ENCODE measurements around the gene ZFYVE26. TPM values are rescaled to one million over a fixed set of nuclear protein-coding genes. Genes with fewer than 3 reads are reported as not detected.

Gene ZFYVE26
- total RNA-seq, 2 experiments from 2014 or later: 25.2 to 27.4 TPM

GRCh38 chr14:67798731-67799130 is 17.7 kb downstream of the ZFYVE26 start:
- ChIA-PET CTCF (no interaction called here), POLR2A (no interaction called here)
- H3K4me1 Mint-ChIP-seq: no peaks in the 10 kb centered on the region
- no peak overlapping the region for H3K27ac Mint-ChIP-seq
- no peaks in the 10 kb centered on the region for H3K9me3 Mint-ChIP-seq
- peaks cover 48% of the 10 kb centered on the region for H3K36me3 Mint-ChIP-seq (ENCODE audit: low read depth)
- DNase-seq: no peak
- H3K4me3 Mint-ChIP-seq: no peak overlapping the region
- H3K27me3 Mint-ChIP-seq: no peaks in the 10 kb centered on the region

DNA sequence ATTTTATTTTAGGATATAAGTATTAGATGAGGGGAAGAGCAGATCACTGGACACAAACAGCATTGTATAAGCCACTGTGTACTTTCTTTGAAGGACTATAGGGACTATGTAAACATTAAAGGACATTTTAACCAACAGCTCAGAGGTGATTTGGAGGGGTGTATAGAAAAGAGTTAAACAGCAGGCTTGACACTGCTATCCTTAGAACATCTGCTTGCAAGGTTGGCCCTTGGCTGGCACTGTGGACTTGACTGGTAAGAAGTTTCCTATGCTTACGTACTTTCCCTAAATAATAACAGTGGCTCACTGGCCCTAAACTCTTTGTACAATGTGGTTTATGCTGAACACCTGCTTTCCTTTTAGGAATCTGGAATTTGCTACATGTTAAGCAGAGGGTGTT is 28.7 kb downstream of the ZFYVE26 start:
- Mint-ChIP-seq H3K27ac (no peak overlapping the region), H3K4me1 (no peaks in the 10 kb centered on the region), H3K27me3 (no peaks in the 10 kb centered on the region), H3K9me3 (no peaks in the 10 kb centered on the region), H3K36me3 (ENCODE audit: low read depth) (peaks cover 39% of the 10 kb centered on the region), H3K4me3 (no peak overlapping the region)
- no peak for DNase-seq
- CTCF ChIA-PET: interaction anchor here (0.6 to 1.0 kb wide), 2 partner anchors 15 to 30 kb away, joined by 3 read pairs; no protein-coding TSS in a partner anchor
- POLR2A ChIA-PET: no interaction called here

- no peaks in the 10 kb centered on the region for H3K4me1 Mint-ChIP-seq
- DNase-seq: no peak
- H3K9me3 Mint-ChIP-seq: no peaks in the 10 kb centered on the region
- ChIA-PET POLR2A (no interaction called here), CTCF (no interaction called here)
- peaks cover 44% of the 10 kb centered on the region for H3K36me3 Mint-ChIP-seq (ENCODE audit: low read depth)
- H3K27ac Mint-ChIP-seq: peak overlapping the region; percentile 11
- H3K27me3 Mint-ChIP-seq: no peaks in the 10 kb centered on the region
- no peak overlapping the region for H3K4me3 Mint-ChIP-seq
Observed at GRCh38 chr14:67785270-67786109, 30.9 kb downstream of the ZFYVE26 start.

GRCh38 chr14:67784244-67784823 is 32.1 kb downstream of the ZFYVE26 start:
- H3K27me3 Mint-ChIP-seq: no peaks in the 10 kb centered on the region
- CTCF ChIA-PET: no interaction called here
- peaks cover 42% of the 10 kb centered on the region for H3K36me3 Mint-ChIP-seq (ENCODE audit: low read depth)

GRCh38 chr14:67782090-67782489 is 34.3 kb downstream of the ZFYVE26 start:
- ChIA-PET POLR2A (no interaction called here), CTCF (interaction anchor here (0.9 to 1.4 kb wide), 2 partner anchors 12 to 13 kb away, joined by 3 to 5 read pairs; no protein-coding TSS in a partner anchor)
- H3K4me3 Mint-ChIP-seq: no peak overlapping the region
- no peaks in the 10 kb centered on the region for H3K9me3 Mint-ChIP-seq
- H3K36me3 Mint-ChIP-seq (ENCODE audit: low read depth): peaks cover 44% of the 10 kb centered on the region
- no peaks in the 10 kb centered on the region for H3K4me1 Mint-ChIP-seq
- no peak overlapping the region for H3K27ac Mint-ChIP-seq
- DNase-seq: no peak
- no peaks in the 10 kb centered on the region for H3K27me3 Mint-ChIP-seq

More at GRCh38 chr14:67784244-67784823, 32.1 kb downstream of the ZFYVE26 start:
- Mint-ChIP-seq H3K9me3 (no peaks in the 10 kb centered on the region), H3K4me3 (no peak overlapping the region), H3K27ac (no peak overlapping the region), H3K4me1 (no peaks in the 10 kb centered on the region)
- POLR2A ChIA-PET: no interaction called here
- no peak for DNase-seq

GRCh38 chr14:67778792-67779191 is 37.6 kb downstream of the ZFYVE26 start:
- H3K4me3 Mint-ChIP-seq: no peak overlapping the region
- H3K27ac Mint-ChIP-seq: no peak overlapping the region
- no peaks in the 10 kb centered on the region for H3K27me3 Mint-ChIP-seq
- H3K36me3 Mint-ChIP-seq (ENCODE audit: low read depth): peaks cover 51% of the 10 kb centered on the region
- POLR2A ChIA-PET: no interaction called here
- no peak for DNase-seq
- CTCF ChIA-PET: interaction anchor here (1.2 kb wide), 1 partner anchor 15 kb away, joined by 3 read pairs; no protein-coding TSS in a partner anchor
- H3K9me3 Mint-ChIP-seq: no peaks in the 10 kb centered on the region
- no peaks in the 10 kb centered on the region for H3K4me1 Mint-ChIP-seq

GRCh38 chr14:67776653-67777322 is 39.6 kb downstream of the ZFYVE26 start:
- H3K9me3 Mint-ChIP-seq: no peaks in the 10 kb centered on the region
- H3K4me1 Mint-ChIP-seq: no peaks in the 10 kb centered on the region
- H3K36me3 Mint-ChIP-seq (ENCODE audit: low read depth): peaks cover 56% of the 10 kb centered on the region
- POLR2A ChIA-PET: no interaction called here
- DNase-seq: no peak
- H3K27ac Mint-ChIP-seq: no peak overlapping the region
- no peaks in the 10 kb centered on the region for H3K27me3 Mint-ChIP-seq
- H3K4me3 Mint-ChIP-seq: no peak overlapping the region
- CTCF ChIA-PET: interaction anchor here (0.6 to 1.4 kb wide), 4 partner anchors 17 to 1741 kb away, joined by 3 to 4 read pairs (median 3); no protein-coding TSS in a partner anchor

DNA sequence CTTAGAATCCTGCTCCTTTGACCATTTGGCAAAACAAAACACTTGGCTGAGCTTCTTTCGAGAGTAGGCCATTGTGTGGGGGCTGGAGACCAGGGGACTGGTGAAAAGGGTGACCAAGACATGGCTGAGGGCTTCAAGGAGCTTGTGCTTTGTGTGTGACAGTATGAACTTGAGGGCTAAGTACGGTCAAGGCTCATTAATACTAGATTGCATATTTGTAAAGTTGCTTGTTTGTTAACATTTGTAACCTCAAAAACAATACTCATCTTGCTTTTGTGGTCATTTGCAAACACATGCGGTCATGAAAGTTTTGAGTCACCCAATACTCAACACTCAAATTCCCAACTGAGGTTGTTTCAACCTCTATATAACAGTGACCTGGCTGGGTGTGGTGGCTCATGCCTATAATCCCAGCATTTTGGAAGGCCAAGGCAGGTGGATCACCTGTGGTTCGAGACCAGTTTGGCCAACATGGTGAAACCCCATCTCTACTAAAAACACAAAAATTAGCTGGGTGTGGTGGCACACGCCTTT is 42.5 kb downstream of the ZFYVE26 start:
- Mint-ChIP-seq H3K27me3 (no peaks in the 10 kb centered on the region), H3K4me1 (no peaks in the 10 kb centered on the region)

DNA sequence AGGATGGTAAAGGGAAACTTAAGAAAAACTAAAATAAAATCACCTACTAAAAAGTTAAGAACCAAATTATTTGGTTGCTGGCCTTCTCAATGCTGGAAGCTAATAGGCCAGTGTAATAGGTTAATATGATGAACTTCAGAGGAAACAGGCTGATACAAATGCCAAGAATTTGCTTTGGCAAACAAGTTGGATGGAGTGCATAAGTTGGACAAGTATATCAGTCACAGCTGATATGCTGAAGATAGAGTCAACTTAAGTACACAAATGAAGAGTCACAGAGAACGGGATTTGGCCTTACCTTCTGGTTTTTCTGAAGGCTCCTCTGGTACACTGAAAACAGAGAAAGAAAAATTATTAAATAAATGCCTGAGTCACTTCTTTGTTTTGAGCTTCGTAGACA is 48.2 kb downstream of the ZFYVE26 start:
- DNase-seq: no peak
- peaks cover 31% of the 10 kb centered on the region for H3K36me3 Mint-ChIP-seq (ENCODE audit: low read depth)
- ChIA-PET CTCF (interaction anchor here (0.9 to 1.3 kb wide), 2 partner anchors 12 kb away, joined by 3 read pairs; no protein-coding TSS in a partner anchor), POLR2A (no interaction called here)
- H3K4me1 Mint-ChIP-seq: no peaks in the 10 kb centered on the region
- H3K4me3 Mint-ChIP-seq: no peak overlapping the region
- no peak overlapping the region for H3K27ac Mint-ChIP-seq
- H3K27me3 Mint-ChIP-seq: no peaks in the 10 kb centered on the region
- H3K9me3 Mint-ChIP-seq: no peaks in the 10 kb centered on the region

More for the DNA sequence above, 42.5 kb downstream of the ZFYVE26 start:
- Mint-ChIP-seq H3K9me3 (no peaks in the 10 kb centered on the region), H3K27ac (no peak overlapping the region), H3K36me3 (ENCODE audit: low read depth) (peaks cover 55% of the 10 kb centered on the region), H3K4me3 (no peak overlapping the region)
- ChIA-PET POLR2A (no interaction called here), CTCF (no interaction called here)
- DNase-seq: no peak

DNA sequence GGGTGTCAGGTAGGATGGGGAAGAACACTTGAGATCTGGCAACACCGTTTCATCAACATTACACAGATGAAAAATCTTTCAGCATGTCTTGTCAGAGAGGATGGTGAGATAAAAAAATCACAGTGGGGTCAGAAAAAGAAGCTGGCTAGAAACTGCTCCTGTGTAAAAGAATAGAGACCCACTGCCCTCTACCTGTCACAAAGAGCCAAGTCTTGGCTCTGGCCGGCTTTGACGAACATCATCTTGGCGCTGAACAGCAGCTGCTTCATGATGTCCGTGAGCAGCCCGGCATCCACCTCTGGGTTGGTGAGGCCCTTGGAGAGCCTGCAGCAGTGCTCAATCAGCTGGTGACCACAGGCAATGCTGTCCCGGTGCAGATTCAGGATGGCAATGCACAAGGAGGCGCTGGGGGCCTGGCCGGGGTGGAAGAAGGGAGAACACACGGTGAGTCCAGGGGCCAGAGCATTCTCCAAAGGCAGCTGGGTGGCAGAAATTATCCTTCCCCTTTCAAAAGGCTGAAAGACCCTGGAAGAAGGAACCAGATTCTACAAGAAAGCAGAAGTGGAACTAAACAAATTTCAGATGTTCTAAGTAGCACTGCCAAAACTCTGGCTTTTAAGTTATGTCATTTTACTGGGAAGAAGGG is 50.2 kb downstream of the ZFYVE26 start:
- H3K4me1 Mint-ChIP-seq: no peaks in the 10 kb centered on the region
- peaks cover 21% of the 10 kb centered on the region for H3K36me3 Mint-ChIP-seq (ENCODE audit: low read depth)
- ChIA-PET CTCF (interaction anchor here (0.6 kb wide), 1 partner anchor 1063 kb away, joined by 3 read pairs; no protein-coding TSS in a partner anchor), POLR2A (no interaction called here)
- DNase-seq: no peak
- no peak overlapping the region for H3K27ac Mint-ChIP-seq
- H3K4me3 Mint-ChIP-seq: no peak overlapping the region
- no peaks in the 10 kb centered on the region for H3K9me3 Mint-ChIP-seq
- H3K27me3 Mint-ChIP-seq: no peaks in the 10 kb centered on the region

- no peaks in the 10 kb centered on the region for H3K4me1 Mint-ChIP-seq
- H3K36me3 Mint-ChIP-seq (ENCODE audit: low read depth): peaks cover 19% of the 10 kb centered on the region
- no peak for DNase-seq
- H3K4me3 Mint-ChIP-seq: no peak overlapping the region
- H3K27ac Mint-ChIP-seq: no peak overlapping the region
- no peaks in the 10 kb centered on the region for H3K27me3 Mint-ChIP-seq
- POLR2A ChIA-PET: no interaction called here
- H3K9me3 Mint-ChIP-seq: no peaks in the 10 kb centered on the region
- CTCF ChIA-PET: no interaction called here
Observed at GRCh38 chr14:67765192-67765834, 51.1 kb downstream of the ZFYVE26 start.

- ChIA-PET POLR2A (no interaction called here), CTCF (no interaction called here)
- H3K27ac Mint-ChIP-seq: no peak overlapping the region
- H3K4me1 Mint-ChIP-seq: no peaks in the 10 kb centered on the region
- H3K9me3 Mint-ChIP-seq: no peaks in the 10 kb centered on the region
- peaks cover 21% of the 10 kb centered on the region for H3K36me3 Mint-ChIP-seq (ENCODE audit: low read depth)
- no peak overlapping the region for H3K4me3 Mint-ChIP-seq
- H3K27me3 Mint-ChIP-seq: no peaks in the 10 kb centered on the region
- DNase-seq: no peak
Observed at GRCh38 chr14:67764496-67764895, 51.9 kb downstream of the ZFYVE26 start.

All from activated CD4-positive, alpha-beta T cell treated with anti-CD3 and anti-CD28 coated beads, Interleukin-2, amount 10 ng/mL, durations not matched to agents 7 days and 5 days (primary cell).